IPS DF 4.7 (cell line): Measurements from ENCODE around the gene WDR81.
"Not testable (repeated sequence)": the region's sequence is repeated elsewhere in the genome, so short reads cannot be mapped to it uniquely, and the experiment has no call there.

ENCODE experiments used
- DNase-seq: peaks from one replicate; pipeline ENCODE4 v3.0.0-alpha.2; 2013; ENCODE audit warnings: low spot score; ENCODE audit errors: extremely low read depth

Gene WDR81

GRCh38 chr17:1730326-1731193 lies 6.1 kb downstream of the WDR81 start:
- DNase-seq: no peak

GRCh38 chr17:1731194-1731506 lies 6.6 kb downstream of the WDR81 start:
- no peak for DNase-seq

DNA sequence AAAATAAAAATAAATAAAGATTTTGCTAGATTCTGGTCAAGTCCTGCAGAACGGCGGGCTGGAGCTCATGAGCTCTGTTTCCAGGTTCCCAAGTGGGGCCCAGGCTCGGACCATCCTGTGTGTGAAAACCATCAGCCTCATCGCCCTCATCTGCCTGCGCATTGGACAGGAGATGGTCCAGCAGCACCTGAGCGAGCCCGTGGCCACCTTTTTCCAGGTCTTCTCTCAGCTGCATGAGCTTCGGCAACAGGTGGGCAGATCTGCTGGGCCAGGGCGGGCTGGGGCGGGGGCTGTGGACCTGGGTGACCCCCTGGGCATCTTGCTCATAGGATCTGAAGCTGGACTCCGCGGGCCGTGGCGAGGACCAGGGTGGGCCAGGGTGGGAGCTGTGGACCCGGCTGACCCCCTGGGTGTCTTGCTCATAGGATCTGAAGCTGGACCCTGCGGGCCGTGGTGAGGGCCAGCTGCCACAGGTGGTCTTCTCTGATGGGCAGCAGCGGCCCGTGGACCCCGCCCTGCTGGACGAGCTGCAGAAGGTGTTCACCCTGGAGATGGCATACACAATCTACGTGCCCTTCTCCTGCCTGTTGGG lies 7.8 kb downstream of the WDR81 start:
- DNase-seq: no peak

DNA sequence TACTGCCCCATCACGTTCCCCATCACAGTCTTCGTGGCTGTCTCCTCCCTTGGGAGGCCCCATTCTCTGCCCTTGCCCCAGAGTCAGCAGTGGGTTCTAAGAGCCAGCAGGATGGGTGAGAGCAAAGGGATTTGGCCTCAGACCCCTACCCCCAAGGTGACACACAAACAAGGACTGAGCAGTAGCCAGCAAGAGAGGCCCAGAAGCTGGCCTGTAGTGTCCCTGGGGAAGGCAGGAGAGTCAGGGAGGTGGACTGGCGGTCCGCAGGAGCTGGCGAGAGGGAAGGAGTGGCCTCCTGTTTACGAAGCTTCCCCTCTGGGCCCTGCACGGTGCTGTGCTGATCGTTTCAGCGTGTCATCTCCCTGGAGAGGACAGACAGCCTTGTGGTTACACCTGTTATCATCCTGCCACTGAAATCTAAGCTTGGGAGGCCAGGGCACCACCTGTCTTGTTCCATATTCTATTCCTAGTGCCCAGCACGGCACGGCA lies 8.4 kb downstream of the WDR81 start:
- no peak for DNase-seq

GRCh38 chr17:1733759-1734158 lies 9.3 kb downstream of the WDR81 start:
- no peak for DNase-seq

GRCh38 chr17:1735418-1735817 lies 10.9 kb downstream of the WDR81 start:
- no peak for DNase-seq

GRCh38 chr17:1735834-1736347 lies 11.4 kb downstream of the WDR81 start:
- no peak for DNase-seq

DNA sequence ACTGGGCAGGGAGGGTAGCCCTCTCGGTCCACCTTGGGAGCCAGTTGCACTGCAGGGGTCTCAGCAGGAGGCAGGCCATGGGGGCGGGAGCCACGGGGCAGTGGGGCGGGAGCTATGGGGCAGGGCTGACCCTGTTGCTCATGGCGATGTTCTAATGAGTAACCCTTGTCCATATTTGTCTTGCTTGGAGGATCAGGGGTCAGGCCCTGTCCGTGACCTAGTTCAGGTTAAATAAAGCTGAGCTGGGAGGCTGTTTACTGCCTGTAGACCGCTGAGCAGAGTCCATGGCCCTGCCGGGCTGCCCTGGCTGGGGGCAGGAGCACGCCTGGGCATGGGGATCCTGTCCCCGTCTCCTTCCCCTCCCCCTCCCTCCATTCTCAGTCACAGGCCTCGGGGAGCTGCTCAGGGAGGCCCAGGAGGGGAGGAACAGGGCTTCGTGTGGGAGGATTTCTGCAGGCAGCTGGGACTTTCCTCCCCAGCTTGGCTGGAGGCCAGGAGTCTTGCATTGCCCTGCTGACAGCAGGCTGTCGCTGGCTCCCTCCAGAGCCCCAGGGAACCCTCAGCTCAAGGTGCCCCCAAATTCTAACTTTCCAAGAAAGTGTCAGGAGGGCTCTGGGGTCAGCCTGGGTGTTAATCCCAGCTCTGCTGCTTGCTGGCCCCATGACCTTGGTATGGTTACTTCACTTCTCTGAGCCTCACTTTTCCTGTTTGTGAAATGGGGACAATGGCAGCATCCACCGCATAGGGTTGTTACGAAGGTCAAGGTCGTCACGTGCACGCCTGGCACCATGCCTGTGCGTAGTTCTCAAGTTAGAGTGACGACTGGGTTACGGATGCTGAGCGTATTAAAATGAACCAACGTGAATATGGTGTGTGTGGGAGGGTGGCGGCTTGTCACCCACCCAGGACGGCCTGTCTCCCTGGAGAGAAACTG lies 12.1 kb downstream of the WDR81 start:
- DNase-seq: no peak

GRCh38 chr17:1737531-1738291 lies 13.2 kb downstream of the WDR81 start:
- no peak for DNase-seq

- not testable (repeated sequence) for DNase-seq
Observed at GRCh38 chr17:1741899-1742298, 17.4 kb downstream of the WDR81 start.

GRCh38 chr17:1742371-1743087 lies 18.0 kb downstream of the WDR81 start, which contains the start of gene SERPINF2:
Gene SERPINF2, plus strand, starts transcription at chr17:1742871. Its CDS starts 2,125 bp downstream, at chr17:1744996.
- DNase-seq: no peak

DNA sequence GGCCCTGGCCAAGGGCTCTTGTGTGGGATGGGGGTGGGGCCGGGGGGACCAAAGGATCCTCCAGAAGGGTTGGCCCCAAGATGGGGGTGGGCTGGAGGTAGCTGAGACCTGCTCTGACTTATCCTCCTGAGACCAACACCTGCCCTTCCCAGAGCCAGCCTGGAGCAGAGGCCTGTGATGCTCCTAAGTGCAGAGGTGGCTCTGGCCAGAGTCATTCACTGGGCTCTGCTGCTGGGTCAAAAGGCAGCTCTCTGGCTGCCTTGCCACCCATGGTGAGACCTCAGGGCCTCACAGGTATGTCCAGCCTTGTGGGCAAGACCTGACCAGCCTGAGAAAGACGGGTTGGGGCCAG lies 18.6 kb downstream of the WDR81 start:
- no peak for DNase-seq

DNA sequence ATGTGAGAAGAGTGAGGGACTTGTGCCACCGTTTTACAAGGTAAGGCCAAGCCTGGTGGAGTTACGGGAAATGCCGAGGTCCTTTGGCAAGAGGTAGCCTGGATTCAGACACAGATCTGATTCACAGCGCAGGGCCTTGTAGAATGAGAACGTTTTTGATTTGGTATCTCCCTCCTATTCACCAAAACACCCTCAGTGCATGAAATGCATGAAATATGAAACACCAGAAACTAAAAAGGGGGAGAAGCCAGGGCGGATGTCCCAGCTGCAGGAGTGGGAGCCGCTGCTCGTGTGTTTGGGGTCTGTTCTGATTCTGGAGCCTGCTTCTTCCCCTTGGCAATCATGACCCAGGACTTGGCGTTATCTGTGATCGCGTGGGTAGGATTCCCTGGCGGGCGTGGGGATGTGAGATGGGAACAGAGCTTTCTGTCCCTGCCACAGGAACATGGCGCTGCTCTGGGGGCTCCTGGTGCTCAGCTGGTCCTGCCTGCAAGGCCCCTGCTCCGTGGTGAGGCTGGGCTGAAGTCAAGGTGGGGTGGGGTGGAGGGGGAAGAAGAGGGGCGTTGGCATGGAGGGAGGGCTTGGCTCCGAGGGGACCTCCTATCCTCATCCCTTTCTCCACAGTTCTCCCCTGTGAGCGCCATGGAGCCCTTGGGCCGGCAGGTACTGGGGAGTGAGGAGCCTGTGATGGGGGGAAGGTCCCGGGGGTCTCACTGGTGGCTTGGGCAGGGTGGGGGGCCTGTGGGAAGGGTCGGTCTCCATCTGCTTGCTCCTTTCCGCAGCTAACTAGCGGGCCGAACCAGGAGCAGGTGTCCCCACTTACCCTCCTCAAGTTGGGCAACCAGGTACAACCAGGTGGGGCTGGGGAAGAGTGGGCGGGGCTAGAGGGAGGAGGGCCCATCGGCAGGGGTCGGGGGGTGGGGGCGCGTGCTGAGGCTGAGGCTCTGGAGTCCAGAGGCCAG lies 20.3 kb downstream of the WDR81 start:
- DNase-seq: no peak

GRCh38 chr17:1745513-1746020 lies 21.1 kb downstream of the WDR81 start:
- DNase-seq: no peak

DNA sequence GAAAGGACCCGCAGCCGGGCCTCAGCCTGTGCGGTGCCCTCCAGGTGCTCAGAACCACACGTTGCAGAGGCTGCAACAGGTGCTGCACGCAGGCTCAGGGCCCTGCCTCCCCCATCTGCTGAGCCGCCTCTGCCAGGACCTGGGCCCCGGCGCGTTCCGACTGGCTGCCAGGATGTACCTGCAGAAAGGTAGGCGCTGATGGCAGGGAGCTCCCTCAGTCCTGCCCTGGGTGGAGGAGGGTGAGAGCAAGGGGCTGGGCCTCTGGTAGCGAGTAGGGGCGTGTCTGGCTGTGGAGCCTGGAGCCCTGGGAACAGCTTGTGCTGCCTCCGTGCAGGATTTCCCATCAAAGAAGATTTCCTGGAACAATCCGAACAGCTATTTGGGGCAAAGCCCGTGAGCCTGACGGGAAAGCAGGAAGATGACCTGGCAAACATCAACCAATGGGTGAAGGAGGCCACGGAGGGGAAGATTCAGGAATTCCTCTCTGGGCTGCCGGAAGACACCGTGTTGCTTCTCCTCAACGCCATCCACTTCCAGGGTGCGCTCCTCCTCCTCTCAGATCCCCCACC lies 22.6 kb downstream of the WDR81 start:
- no peak for DNase-seq

- DNase-seq: no peak
Observed at GRCh38 chr17:1750628-1751027, 26.1 kb downstream of the WDR81 start.

DNA sequence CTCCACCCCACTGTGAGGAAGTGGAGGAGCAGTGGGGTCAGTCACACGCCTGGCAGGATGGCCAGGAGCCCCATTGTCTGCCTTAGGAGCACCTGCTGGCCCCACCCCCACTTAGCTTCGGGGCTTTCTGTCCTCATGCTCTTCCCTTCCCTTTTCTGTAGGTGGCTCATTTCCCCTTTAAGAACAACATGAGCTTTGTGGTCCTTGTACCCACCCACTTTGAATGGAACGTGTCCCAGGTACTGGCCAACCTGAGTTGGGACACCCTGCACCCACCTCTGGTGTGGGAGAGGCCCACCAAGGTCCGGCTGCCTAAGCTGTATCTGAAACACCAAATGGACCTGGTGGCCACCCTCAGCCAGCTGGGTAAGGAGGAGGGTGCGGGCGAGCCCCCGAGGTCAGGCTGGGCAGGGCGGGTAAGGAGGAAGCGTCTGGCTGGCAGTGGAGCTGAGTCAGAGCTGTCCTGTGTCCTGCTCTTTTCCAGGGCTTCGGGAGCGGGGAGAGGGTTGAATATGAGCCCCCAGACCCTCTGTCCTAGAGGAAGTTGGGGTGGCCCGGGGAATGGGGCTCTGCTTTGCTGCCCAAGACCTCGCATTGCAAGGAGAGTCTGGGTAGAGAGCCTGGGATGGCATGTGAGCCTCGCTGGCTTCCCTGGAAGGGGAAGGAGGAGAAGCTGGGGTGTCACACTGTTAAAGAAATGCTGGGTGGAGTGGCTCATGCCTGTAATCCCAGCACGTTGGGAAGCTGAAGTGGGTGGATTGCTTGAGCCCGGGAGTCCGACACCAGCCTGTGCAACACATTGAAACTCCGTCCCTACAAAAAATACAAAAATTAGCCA lies 28.1 kb downstream of the WDR81 start:
- DNase-seq: no peak
